ENCODE measurements around the gene DAAM1. TPM values are rescaled to one million over a fixed set of nuclear protein-coding genes. Genes with fewer than 3 reads are reported as not detected.

DAAM1 gene
- total RNA-seq, 1 donor from 2014 or later, result 64.3 TPM

DNA sequence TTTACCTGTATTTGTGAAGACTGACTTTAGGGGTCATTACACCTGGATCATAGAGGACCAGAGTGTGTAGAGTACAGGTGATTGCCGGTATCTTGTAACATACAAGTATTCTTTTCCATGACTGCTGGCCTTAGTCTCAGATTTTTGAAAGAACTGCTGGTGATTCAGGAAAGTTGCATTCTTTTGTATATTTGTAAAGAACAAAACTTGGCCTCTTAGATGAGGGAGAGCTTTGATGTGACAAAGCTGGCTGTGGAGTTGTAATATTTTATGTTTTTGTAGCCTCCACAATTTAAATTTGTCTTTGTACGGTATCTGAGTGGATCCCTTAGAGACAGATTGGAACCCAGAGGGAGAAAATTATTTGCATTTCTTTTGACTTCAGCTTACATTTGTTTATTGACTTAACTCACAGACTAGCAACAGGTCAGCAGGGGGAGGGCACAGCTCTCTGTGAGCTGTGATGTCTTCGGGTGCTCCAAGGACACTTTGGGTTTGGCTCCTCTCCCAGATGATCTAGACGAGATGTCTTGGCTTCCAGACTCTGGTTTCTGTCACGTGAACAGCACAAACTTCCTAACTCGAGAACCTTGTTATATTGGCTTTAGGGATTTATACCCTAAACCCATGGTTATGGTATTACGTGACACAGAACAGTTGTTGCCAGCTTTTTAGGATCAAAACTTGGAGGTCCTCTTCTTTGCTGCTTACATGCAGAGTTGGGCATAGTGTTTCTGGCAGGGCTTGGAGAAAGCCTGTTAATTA, 65.9 kb downstream of the DAAM1 start:
- no peak for TF ChIP-seq CTCF (conservative IDR thresholded peaks at IDR 0.05)
- H3K4me1 Mint-ChIP-seq (ENCODE audit: unreplicated experiment), result peaks cover 36% of the 10 kb centered on the region
- H3K36me3 Mint-ChIP-seq, result peaks cover 10% of the 10 kb centered on the region
- H3K9me3 Mint-ChIP-seq, result no peaks in the 10 kb centered on the region
- H3K27me3 Mint-ChIP-seq, result no peaks in the 10 kb centered on the region
- no peak overlapping the region for H3K4me3 Mint-ChIP-seq
- no peak for DNase-seq (ENCODE audit: extremely low spot score, unreplicated experiment)
- no peak overlapping the region for H3K27ac Mint-ChIP-seq

DNA sequence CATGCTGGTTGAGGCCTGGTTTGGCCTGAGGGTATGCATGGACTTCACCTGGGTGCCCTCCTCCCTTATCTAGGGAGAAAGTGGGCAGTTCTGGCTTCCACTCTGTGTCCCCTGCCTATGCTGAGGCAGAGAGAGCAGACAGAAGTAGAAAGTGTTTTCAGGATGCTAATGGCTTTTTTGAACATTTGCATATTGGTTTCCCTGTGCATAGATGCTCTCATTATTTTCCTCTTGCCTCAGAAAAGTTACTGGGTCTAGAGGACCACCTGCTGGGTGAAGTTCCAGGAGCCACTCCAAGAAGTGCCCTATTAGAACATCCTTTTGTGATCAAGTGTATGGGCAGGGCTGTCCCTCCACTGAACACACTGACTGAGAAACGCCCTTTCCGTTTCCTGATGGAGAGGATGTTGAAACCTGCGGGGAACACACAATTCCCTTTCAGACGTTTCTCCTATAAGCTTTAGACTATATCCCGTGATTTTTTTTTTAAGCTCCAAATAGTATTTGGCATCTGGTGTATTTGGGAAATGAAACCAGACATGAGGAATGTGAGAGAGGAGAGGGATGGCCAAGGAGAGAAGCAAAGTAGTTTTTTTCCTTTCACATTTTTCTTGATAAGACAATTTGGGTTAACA, 66.6 kb downstream of the DAAM1 start:
- Mint-ChIP-seq H3K36me3 (peaks cover 10% of the 10 kb centered on the region), H3K4me1 (ENCODE audit: unreplicated experiment) (peaks cover 33% of the 10 kb centered on the region), H3K27me3 (no peaks in the 10 kb centered on the region), H3K9me3 (no peaks in the 10 kb centered on the region), H3K4me3 (no peak overlapping the region), H3K27ac (no peak overlapping the region)
- TF ChIP-seq CTCF (conservative IDR thresholded peaks at IDR 0.05), result no peak
- no peak for DNase-seq (ENCODE audit: extremely low spot score, unreplicated experiment)

- Mint-ChIP-seq H3K27ac (no peak overlapping the region), H3K36me3 (peaks cover 10% of the 10 kb centered on the region), H3K27me3 (no peaks in the 10 kb centered on the region), H3K9me3 (no peaks in the 10 kb centered on the region), H3K4me1 (ENCODE audit: unreplicated experiment) (peaks cover 30% of the 10 kb centered on the region), H3K4me3 (no peak overlapping the region)
- no peak for DNase-seq (ENCODE audit: extremely low spot score, unreplicated experiment)
- TF ChIP-seq CTCF (conservative IDR thresholded peaks at IDR 0.05), result no peak
Observed at GRCh38 chr14:59256331-59256730, 67.9 kb downstream of the DAAM1 start.

GRCh38 chr14:59261334-59261733, 72.9 kb downstream of the DAAM1 start:
- no peak overlapping the region for H3K4me3 Mint-ChIP-seq
- H3K9me3 Mint-ChIP-seq, result no peaks in the 10 kb centered on the region
- no peak for TF ChIP-seq CTCF (conservative IDR thresholded peaks at IDR 0.05)
- no peak overlapping the region for H3K27ac Mint-ChIP-seq
- peaks cover 6% of the 10 kb centered on the region for H3K4me1 Mint-ChIP-seq (ENCODE audit: unreplicated experiment)
- no peak for DNase-seq (ENCODE audit: extremely low spot score, unreplicated experiment)
- peaks cover 43% of the 10 kb centered on the region for H3K36me3 Mint-ChIP-seq
- H3K27me3 Mint-ChIP-seq, result no peaks in the 10 kb centered on the region

DNA sequence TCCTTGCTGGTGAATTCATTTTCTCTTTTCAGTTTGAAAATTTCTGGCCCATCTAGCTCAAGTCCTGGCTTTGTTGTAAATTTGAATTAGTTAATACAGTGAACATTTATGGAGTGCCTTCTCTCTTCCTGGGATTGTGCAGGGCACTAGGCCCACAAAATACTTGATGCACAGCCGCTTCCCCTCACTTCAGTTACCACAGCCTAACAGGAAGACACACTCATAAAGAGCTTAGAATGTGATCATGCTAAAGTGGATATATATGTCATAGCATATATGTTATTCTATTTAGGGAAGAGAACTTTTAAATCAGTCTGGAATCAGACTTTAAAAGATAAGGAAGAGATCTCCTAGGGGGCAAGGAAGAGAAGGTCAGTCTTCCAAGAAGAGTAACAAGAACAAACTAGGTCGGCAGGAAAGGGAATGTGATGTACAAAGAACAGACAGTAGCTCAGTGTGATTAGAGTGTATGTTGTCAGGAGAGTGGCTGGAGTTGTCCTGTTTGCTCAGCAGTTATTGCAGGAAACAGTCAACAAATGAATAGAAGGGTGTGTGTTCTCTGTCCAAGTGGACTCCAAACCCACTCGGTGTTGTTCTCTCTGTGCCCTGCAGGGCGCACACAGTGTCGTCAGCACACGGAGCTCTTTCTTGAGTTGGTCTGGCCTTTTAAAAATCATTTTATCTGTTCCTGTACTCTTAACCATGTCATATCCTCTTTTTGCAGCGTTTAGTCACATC, 74.4 kb downstream of the DAAM1 start:
- Mint-ChIP-seq H3K9me3 (no peaks in the 10 kb centered on the region), H3K27ac (peak overlapping the region; percentile 2), H3K27me3 (no peaks in the 10 kb centered on the region), H3K4me3 (no peak overlapping the region), H3K4me1 (ENCODE audit: unreplicated experiment) (peaks cover 6% of the 10 kb centered on the region), H3K36me3 (peaks cover 44% of the 10 kb centered on the region)
- TF ChIP-seq CTCF (conservative IDR thresholded peaks at IDR 0.05), result peak; percentile 61
- DNase-seq (ENCODE audit: extremely low spot score, unreplicated experiment), result no peak
